GM19239 (cell line): ENCODE data around the gene GABRB2.
"Not testable (repeated sequence)": the region's sequence is repeated elsewhere in the genome, so short reads cannot be mapped to it uniquely, and the experiment has no call there.

ENCODE experiments used
- DNase-seq: peaks from one replicate; pipeline ENCODE4 v3.0.0; 2011; ENCODE audit warnings: low spot score; ENCODE audit not compliant: insufficient read length
- FAIRE-seq: peaks from 2 replicates; lab custom pipeline; 2011; peaks lifted over from hg19 to GRCh38; lab: Jason Lieb, UNC

The GABRB2 gene

GRCh38 chr5:161546470-161547301, at the start of gene GABRB2:
Gene GABRB2, minus strand, starts transcription at chr5:161546725. Its CDS starts 82 bp downstream, at chr5:161546643.
- no peak for FAIRE-seq
- peak; percentile 40 for DNase-seq

- DNase-seq: no peak
- FAIRE-seq: no peak
Observed at GRCh38 chr5:161585798-161586197, 39.3 kb upstream of the GABRB2 start.

- DNase-seq (no peak), FAIRE-seq (no peak)
Observed at GRCh38 chr5:161580621-161581020, 34.1 kb upstream of the GABRB2 start.

GRCh38 chr5:161572914-161573313, 26.4 kb upstream of the GABRB2 start:
- no peak for FAIRE-seq
- no peak for DNase-seq

- no peak for FAIRE-seq
- DNase-seq: no peak
Observed at GRCh38 chr5:161566081-161566480, 19.6 kb upstream of the GABRB2 start.

- FAIRE-seq: no peak
- no peak for DNase-seq
Observed at GRCh38 chr5:161562446-161562845, 15.9 kb upstream of the GABRB2 start.

- DNase-seq: no peak
- FAIRE-seq: no peak
Observed at GRCh38 chr5:161549106-161549505, 2.6 kb upstream of the GABRB2 start.

- FAIRE-seq (no peak), DNase-seq (no peak)
Observed at GRCh38 chr5:161548487-161549094, 2.1 kb upstream of the GABRB2 start.

- no peak for DNase-seq
- no peak for FAIRE-seq
Observed at GRCh38 chr5:161547738-161548486, 1.4 kb upstream of the GABRB2 start.

GRCh38 chr5:161547406-161547737, 847 bp upstream of the GABRB2 start:
- FAIRE-seq (no peak), DNase-seq (no peak)

GRCh38 chr5:161546095-161546469, 443 bp downstream of the GABRB2 start:
- DNase-seq (no peak), FAIRE-seq (no peak)

GRCh38 chr5:161545344-161546094, 1.0 kb downstream of the GABRB2 start:
- no peak for FAIRE-seq
- DNase-seq: no peak

GRCh38 chr5:161544350-161544765, 2.2 kb downstream of the GABRB2 start:
- peak; percentile 92 for FAIRE-seq
- no peak for DNase-seq

GRCh38 chr5:161539016-161539415, 7.5 kb downstream of the GABRB2 start:
- DNase-seq (no peak), FAIRE-seq (no peak)

- no peak for FAIRE-seq
- DNase-seq: no peak
Observed at GRCh38 chr5:161535762-161536161, 10.8 kb downstream of the GABRB2 start.

GRCh38 chr5:161530700-161531099, 15.8 kb downstream of the GABRB2 start:
- DNase-seq (no peak), FAIRE-seq (no peak)

- no peak for FAIRE-seq
Observed at GRCh38 chr5:161513942-161514341, 32.6 kb downstream of the GABRB2 start.

GRCh38 chr5:161507591-161507990, 38.9 kb downstream of the GABRB2 start:
- no peak for FAIRE-seq

More at GRCh38 chr5:161513942-161514341, 32.6 kb downstream of the GABRB2 start:
- no peak for DNase-seq

GRCh38 chr5:161505160-161505559, 41.4 kb downstream of the GABRB2 start:
- not testable (repeated sequence) for FAIRE-seq

More at GRCh38 chr5:161507591-161507990, 38.9 kb downstream of the GABRB2 start:
- no peak for DNase-seq

GRCh38 chr5:161498531-161498930, 48.0 kb downstream of the GABRB2 start:
- DNase-seq (no peak), FAIRE-seq (no peak)

More at GRCh38 chr5:161505160-161505559, 41.4 kb downstream of the GABRB2 start:
- DNase-seq: not testable (repeated sequence)
